Gastrocnemius medialis (tissue), 4 donors: Measurements from ENCODE around the gene RETREG3.

Source experiments
- POLR2A ChIP-seq, 2 donors: fragments of 450-650 bp; IDR thresholded peaks; one replicate each; pipeline ENCODE4 v1.6.1; 2017; ENCODE audit warnings: antibody characterized with exemption in 2 of 2, mild to moderate bottlenecking in 2 of 2, moderate library complexity in 2 of 2
- TF ChIP-seq, protein P1 (sequence below), 5 experiments: fragments of 450-650 bp in 3 of 5; fragments of 200-600 bp in 2 of 5; sonication (generic) in 2 of 5; IDR thresholded peaks in 4 of 5; conservative IDR thresholded peaks in 1 of 5; 1 replicate in 4 of 5; 2 replicates in 1 of 5; pipeline ENCODE4 v1.5.1; 2016 to 2019; ENCODE audit warnings: antibody characterized with exemption in 5 of 5, mild to moderate bottlenecking in 3 of 5, moderate library complexity in 3 of 5

DNA sequence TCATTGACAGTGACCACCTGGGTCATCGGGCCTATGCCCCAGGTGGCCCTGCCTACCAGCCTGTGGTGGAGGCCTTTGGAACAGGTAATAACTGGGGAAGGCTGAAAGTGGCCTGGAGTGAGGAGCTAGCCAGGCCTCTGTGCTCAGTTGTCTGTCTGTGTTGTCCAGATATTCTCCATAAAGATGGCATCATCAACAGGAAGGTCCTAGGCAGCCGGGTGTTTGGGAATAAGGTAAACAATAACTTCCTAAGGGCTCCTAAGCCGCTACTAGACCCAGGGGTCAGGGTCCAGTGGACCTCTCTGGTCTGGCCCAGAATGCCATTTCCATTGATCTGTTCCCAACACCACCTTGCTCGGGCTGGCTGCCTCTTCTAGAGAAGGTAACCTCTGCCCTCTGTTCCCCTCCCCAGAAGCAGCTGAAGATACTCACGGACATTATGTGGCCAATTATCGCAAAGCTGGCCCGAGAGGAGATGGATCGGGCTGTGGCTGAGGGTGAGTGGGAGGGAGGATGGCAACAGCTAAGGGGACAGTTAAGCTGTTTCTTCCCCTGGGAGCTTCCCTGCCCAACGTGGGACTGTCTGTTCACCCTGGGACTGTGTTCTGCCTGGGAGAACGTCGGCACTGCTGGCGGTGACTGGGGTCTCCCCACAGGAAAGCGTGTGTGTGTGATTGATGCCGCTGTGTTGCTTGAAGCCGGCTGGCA, 44.2 kb downstream of the RETREG3 start:
- TF ChIP-seq, protein P1, sequence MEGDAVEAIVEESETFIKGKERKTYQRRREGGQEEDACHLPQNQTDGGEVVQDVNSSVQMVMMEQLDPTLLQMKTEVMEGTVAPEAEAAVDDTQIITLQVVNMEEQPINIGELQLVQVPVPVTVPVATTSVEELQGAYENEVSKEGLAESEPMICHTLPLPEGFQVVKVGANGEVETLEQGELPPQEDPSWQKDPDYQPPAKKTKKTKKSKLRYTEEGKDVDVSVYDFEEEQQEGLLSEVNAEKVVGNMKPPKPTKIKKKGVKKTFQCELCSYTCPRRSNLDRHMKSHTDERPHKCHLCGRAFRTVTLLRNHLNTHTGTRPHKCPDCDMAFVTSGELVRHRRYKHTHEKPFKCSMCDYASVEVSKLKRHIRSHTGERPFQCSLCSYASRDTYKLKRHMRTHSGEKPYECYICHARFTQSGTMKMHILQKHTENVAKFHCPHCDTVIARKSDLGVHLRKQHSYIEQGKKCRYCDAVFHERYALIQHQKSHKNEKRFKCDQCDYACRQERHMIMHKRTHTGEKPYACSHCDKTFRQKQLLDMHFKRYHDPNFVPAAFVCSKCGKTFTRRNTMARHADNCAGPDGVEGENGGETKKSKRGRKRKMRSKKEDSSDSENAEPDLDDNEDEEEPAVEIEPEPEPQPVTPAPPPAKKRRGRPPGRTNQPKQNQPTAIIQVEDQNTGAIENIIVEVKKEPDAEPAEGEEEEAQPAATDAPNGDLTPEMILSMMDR (IDR thresholded peaks at IDR 0.05 in 4 of 5, conservative IDR thresholded peaks at IDR 0.05 in 1 of 5): no peak
- no peak for TF ChIP-seq POLR2A (IDR thresholded peaks at IDR 0.05)
